NCI-H1417 treated with DMSO at 0.1 percent for 48 hours (cell line): Measurements from ENCODE around the gene NDUFA9.
A peak's percentile ranks its signal among the peaks of the same experiment; 100 is the strongest.

Source experiments
- DNase-seq: peaks from one replicate; lab custom pipeline; 2025; lab: John Stamatoyannopoulos, UW

The NDUFA9 gene

DNA sequence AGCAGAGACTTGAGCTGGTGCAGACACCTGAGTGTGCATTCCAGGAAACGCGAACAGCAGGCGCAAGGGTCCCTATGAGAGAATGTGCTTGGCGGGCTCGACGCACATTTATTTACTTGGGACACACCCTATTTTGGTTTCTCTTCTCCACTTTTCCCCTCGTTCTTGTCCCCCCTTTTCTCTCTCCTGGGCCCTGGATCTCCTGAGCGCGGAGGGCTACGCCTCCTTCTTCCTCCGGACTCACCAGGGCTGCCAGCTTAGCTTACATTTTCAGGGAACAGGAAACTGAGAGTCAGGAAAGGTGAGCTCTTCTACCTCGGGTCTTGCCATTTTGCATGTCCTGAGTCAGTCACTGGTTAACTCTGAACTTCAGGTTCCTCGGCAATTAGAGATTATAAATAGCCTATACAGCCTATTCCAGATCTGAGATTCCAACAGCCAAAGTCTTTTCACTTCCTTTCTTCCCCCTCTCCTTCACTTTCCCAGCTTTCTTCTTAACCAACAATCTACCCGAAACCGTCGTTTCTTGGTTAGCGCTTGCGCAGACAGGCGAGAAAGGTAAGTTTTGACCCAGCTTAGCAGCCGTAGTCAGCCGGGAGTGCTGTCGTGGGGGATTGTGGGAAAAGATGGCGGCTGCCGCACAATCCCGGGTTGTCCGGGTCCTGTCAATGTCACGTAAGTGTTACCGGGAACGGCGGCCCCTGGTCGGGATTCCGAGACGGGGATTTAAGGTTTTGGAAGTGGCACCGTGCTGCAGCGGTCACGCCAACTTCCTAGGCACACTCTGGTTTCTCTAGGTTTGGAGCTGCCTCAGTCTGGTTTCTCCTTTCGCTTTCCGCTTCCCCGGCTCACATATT lies at the start of gene NDUFA9, which contains the start of gene AKAP3:
NDUFA9 (plus strand) TSS at position 614 of the 857 bp plus-strand sequence; CDS start at position 627, 13 bp downstream.
AKAP3 (minus strand) TSS at position 551 of the 857 bp plus-strand sequence. CDS start 10,855 bp downstream, outside the sequence.
- DNase-seq, result peak; percentile 44

DNA sequence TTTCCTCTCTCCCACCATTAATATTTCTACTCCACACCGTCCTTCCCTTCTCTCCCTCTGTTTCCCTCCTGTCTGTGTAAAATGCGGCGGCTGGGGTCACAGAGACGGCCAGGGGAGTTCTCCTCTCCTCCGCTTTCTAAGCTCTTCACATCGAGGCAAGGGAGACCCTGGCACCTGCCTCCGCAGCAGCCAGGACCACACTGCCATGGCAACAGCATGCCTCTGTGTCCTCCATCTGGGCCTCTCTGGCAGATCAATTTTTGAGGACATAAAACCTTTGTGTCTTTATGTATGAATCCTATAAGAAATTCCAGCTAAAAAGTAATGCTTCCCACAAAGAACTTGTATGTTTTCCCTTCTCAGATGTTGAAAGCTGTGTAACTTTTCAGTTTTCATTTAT lies 45.5 kb upstream of the NDUFA9 start:
- no peak for DNase-seq

DNA sequence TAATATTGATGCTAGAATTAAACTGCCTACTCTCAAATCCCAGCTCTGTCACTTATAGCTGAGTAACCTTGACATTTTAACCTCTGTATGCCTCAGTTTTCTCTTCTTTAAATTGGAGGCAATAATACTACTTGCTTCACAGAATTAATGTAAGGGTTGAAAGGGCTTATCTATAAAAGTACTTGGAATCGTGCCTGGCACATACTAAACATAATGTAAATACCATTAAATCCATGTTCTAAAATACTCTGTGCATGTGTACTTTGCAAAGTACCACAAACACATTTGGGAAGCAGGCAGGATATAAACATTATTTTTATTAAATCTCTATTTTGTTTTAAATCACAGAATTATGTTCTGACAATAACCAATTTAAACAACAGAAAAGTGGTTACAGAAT lies 45.0 kb upstream of the NDUFA9 start:
- DNase-seq, result no peak

DNA sequence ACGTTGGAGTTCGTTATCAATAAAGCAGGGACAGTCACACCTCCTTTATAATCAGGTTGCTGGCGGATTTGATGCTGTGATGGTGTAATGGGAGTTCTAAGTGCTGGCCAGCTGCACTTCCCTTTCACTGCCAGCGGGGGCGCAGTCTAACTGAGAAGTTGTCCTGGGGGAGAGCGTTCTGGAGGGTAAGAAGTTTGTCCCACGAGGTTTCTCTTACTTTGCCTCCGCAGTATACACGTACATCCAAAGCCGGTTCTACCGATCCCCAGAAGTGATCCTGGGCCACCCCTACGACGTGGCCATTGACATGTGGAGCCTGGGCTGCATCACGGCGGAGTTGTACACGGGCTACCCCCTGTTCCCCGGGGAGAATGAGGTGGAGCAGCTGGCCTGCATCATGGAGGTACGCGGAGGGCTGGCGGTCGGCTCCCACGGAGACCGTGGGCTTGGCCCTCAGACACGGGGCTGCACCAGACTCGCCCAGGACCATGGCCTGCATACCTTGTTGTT lies 44.2 kb upstream of the NDUFA9 start:
- peak; percentile 83 for DNase-seq

DNA sequence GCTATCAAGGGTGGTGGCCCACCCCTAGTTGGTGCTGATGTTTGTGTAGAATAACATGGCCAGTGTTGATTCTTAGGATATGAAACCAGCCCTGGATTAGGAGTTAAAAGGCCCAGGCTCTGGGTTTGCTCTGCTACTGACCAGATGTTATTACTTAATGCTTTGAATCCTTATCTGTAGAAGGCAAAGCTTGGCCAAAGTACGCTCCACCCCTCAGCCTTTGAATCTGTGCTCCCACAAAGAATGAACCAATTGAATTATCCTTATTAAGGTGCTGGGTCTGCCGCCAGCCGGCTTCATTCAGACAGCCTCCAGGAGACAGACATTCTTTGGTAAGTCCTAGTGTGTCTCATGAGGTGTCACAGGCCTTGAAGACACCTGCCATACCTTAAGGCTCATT lies 41.9 kb upstream of the NDUFA9 start:
- DNase-seq, result no peak

DNA sequence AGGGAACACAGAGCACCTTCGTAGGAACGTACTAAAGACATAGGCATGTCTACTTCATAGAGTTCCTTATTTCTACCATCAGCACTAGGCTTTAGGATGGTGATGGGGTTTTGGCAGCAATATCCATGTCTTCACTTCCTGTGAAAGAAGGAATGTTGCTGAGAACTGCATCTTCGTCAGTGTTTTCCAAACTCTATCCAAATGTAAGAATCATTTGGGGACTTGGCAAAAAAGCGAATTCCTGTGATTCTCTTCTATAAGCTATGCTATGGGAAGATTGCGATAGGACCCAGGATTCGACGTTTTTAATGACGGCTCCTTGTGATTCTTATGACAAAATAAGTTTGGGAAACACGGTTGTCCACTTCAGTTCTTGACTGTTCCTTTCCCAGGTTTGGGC lies 39.8 kb upstream of the NDUFA9 start:
- DNase-seq, result no peak

DNA sequence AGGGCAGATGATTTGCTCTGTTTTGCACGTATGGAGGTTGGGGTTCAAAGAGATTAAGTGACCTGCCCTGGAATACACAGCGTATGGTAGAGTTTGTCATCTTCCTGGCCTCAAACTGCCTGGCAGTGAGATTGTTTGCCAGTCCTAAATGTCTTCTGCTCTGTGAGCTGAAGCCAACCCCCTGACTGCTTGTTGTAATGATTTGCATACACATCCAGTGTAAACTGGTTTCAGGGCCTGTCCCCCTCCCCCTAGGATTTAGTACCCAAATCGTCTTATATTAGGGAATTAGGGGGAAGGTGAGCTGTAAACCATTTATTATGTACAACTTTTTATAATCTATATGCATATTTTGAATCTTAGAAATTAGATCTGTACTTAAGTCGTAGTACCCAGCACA lies 38.4 kb upstream of the NDUFA9 start:
- no peak for DNase-seq

DNA sequence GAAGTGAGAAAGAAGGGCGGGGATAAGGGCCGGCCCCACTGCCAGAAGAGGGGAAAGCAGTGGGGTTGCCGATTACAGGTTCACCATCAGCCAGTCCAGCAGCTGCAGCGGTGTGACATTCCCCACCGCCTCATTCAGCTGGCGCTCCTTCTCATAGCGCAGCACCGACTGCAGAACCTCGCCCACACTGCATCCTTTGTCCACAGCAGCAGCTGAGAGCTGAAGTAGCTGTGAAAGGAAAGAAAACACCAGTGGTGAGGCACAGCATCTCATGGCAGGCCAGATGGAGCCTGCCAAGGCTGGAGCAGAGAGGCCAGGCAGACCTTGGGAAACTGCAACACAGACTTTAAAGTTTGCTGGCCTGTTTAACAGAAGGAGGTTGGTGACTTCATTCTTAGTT lies 33.2 kb upstream of the NDUFA9 start:
- DNase-seq, result no peak

DNA sequence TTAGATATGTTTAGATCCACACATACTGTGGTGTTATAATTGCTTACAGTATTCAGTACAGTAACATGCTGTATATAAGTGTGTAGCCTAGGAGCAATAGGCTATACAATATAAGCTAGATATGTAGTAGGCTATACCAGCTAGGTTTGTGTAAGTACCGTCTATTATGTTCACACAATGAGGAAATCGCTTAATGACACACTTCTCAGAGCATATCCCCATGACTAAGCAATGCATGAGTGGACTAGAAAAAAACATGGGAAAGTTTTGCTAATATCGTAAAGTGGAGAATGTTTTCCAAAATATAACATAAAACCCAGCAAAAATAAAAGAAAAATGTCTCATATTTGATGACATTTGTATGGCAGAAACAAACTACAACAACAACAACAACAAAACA lies 27.4 kb upstream of the NDUFA9 start:
- no peak for DNase-seq

DNA sequence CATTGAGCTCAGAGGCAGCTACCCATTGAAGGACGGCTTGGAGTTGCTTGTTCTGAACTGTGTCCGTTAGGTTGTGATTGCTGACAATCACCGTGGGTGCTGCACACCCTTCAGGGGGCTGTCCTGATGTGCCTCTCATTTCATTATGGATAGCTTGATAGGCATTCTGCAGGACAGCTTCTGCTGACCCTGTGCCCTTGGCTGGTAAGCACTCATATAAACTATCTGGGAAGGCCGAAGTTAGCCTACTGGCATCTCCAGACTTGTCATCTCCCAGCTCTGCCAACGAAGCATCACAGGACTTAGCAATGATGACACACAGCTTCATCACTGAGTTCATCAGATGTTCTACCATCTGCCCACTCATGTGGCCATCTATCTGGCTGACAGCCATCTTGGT lies 22.4 kb upstream of the NDUFA9 start:
- DNase-seq, result no peak

DNA sequence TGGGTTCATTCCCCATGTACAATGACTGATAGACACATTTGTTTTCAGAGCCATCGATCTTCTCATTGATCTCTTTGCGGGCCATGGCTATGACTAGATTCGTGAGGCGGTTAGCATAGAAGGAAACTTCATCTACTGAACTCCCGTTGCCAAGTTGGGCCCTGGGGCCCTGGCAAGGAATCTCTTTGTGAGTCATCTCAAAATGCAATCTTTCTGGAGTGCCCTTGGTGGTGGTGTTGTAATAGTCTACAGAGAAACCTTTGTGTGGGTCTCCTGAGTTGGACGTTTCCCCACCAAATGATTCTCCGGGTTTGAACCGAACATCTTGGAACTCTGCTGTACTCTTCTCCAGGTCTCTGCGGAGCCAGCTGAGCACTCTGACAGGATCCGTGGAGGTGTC lies 20.5 kb upstream of the NDUFA9 start:
- no peak for DNase-seq

DNA sequence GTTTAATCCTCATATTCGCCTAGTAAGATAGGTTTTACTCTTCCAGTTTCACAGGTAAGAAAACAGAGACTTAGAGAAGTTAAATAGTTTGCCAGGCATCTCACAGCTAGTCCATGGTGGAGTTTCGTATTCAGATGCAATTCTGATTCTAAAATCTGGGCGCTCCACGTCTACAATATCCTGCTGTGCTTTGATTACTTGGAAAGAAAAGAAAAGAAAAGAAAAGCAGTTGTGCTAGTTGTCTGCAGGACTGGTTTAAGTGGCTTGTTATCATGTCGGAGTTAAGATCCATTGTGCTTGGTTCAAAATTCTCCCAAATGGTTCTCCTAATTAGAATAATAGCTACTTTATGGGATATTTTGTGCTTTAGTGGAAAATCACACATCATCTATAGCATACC lies 18.7 kb upstream of the NDUFA9 start:
- DNase-seq, result no peak

DNA sequence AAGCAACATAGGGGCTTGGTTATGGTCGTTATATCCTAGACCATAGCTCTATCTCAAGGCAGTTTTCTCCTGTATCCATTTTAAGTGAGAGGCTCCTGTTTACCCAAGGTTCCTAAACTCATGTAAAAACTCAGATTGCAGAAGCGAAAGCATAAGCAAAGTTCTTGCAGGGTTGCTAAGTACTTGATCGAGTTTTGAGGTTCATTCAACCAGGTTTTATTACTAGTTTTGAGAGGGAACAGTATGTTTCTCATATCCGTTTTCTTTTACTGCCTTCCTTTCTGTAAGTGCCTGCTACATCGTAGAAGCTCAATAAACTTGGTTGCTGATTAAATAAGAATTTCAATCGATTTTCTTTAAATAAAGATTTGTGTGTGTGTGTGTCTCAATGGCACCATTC lies 5.2 kb upstream of the NDUFA9 start:
- DNase-seq, result no peak

DNA sequence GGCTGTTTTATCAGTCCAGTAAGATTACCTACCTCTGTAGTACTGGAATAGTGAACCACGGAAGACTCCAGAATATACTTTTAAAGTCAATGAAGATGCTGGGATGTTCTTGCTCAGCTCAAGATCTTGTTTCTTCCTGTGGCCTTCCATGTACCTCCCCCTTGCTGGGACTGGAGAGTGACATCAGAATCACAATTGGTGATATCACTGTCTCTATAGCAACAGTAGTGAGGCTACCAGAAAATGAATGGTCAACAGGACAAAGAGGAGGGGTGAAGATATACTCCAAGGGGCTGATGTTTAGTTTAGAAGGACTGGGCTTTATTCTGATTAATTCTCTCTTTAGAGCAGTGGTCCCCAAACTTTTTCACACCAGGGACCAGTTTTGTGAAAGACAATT lies 3.9 kb upstream of the NDUFA9 start:
- DNase-seq, result no peak

DNA sequence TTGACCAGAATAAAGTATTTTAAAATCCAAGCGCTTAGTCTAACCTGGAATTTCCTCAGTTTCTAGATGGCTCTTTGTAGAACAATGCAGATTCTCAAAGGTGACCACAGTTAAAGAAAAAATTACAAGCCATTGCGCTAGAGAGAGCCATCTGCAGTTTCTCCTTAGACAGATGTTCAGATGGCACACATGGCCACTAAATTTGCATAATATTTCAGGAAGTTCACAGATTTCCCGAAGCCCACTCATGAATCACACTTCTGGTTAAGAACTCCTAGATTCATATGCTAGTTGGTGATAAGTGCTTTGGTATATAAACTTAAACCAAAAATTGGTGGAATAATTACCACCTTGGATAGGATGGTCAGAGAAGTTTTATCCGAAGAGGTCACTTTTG lies 812 bp upstream of the NDUFA9 start:
- DNase-seq, result no peak

DNA sequence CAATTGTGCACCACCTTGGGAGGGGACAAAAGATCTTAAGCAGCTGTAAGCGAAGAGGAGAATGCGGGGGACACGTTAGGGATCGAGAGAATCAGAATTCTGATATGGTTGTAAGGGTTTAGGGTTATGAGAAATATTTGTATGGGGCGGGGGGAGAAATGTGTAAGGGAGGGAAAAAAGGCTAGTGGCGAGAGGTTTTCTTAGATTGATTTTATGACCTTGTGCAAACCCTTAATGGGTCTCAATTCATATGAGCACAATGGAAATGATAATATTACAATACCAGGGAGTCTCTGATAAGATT lies 396 bp downstream of the NDUFA9 start:
- no peak for DNase-seq

DNA sequence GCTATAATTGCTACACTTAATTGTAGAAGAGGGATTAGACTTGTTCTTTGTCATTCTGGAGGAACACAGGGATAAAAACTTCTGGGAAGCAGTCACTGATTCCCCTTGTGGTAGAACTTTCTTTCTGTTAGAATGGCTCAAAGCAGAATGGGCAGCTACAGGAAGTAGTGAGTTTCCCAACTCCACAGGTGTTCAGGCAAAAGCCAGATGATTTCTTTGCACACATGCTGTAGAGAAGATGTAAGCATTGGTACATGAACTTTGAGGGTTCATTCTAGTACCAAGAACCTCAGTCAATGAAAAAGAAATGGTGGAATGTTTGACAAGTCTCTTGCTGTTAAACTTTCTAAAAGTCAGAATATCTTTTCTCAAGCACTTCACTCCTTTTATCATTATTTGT lies 4.3 kb downstream of the NDUFA9 start:
- no peak for DNase-seq

DNA sequence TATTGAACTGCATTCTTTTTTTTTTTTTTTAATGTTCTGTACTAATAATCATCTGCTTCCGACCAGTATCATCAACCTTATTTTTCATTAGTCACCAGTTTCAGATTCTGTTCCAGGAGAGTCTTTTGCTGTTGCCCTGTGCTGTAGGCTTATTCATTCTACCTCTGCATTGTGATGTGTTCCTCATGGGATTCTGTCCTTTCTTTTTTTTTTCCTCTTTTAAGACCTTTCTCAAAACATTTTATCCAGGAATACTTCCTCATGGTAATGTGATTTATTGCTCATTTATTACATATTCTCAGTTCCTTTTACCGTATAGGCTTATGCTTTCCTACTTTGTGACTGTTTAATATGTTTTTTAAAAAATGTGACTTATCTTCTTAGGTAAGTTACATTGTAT lies 4.8 kb downstream of the NDUFA9 start:
- no peak for DNase-seq

DNA sequence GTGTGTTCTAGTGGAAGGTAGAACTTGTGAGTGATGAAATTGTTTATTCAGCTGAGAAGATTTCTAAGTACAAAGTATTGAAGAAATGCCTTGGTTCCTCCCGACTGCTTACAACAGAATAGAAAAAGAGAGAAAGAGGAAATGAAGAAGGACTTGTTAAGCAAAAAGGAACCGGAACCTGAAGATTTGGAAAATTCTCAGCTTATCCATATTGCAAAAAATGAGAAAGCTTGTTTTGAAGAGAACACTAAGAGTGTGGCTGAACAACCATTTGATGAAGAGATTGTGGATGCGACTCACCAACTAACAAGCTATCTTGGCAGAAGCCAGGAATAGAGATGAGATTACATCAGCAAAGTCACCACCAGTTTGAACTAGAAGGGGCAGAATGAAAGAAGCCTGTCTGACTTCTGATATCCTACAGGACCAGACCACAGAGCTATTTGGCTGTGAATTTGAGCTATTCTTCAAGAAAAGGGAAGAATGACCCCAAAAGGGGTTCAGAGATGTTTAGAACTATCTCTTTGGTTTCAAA lies 15.1 kb downstream of the NDUFA9 start:
- no peak for DNase-seq

DNA sequence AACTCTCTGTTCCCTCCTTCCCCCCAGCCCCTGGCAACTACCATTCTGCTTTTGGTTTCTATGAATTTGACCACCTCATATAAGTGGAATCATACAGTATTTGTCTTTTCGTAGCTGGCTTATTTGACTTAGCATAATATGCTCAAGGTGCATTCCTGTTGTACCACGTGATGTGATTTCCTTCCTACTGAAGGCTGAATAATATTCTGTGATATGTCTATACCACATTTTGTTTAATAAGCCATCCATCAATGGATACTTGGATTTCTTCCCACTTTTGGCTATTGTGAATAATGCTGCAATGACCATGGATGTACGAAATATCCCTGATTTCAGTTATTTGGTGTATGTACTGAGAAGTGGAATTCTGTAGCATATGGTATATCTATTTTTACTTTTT lies 16.3 kb downstream of the NDUFA9 start:
- DNase-seq, result no peak

DNA sequence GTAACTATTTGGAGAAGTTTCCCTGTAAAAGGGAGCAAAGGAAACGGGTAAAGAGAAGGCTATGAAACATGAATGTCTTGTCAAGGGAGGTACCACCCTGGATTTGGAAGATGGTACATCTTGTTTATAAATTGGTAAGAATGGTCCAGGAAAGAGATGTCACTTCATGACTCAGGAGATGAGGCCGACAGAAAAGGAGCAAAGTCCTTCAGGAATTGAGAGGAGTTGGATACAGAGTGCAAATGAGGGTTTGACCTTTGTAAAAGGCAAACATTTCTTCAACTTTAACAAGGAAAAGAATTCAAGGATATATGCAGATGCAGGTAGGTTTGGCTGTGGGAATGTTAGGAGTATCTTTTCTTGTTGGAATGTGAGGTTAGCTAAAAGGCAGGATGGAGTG lies 30.8 kb downstream of the NDUFA9 start:
- DNase-seq, result no peak

DNA sequence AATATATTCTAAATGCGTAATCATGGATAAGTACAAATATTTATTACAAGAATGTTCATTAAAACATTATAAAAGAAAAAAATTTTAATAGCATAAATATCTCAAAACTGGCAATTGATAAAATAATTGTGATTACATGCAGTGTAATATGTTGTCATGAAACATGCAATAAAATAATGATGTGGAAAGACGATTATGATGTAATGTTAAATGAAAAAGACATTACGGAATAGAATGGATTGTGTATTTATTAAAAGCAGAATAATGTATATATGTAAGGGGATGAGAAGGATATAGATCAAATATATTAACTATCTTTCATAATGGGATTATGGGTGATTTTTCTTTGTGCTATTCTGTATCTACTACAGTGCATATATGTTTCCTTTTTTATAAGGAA lies 32.8 kb downstream of the NDUFA9 start:
- no peak for DNase-seq

DNA sequence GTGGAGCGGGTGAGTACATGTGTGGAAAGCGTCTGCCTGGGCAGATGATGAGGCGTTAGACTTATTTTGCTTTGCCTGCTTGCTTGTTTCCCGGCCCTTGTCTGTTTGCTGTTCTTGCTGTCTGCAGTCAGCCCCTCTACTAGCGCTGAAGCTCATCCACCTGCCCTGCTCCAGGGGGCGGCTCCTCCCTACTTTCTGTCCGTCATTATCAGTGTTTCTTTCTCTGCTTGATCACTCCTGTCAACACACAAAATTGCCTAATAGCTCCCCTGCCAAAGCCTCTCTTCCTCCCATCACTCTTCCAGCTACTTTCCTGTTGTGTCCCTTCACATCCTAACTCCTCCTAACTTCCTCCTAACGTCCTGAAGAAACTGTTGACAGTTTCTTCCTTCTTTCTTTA lies 36.4 kb downstream of the NDUFA9 start:
- no peak for DNase-seq

DNA sequence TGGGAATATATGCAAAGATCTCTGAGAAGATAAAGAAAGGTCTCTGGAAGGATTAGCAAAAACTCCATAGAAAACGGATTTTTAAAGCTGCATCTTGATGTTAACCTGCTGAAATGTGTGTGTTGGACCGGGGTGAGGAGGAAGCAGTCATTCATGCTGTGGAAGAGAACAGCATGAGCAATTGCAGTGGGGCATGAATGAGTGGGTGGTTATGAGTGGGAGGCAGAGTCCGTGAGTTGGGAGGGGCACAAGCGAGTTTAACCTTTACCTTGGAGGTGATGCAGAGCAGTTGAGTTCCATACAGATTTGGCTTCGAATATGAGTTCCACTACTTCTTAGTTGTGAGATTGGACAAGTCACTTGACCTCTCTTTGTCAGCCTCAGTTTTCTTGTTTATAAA lies 41.8 kb downstream of the NDUFA9 start:
- DNase-seq, result no peak
